GM21390 (cell line): Measurements from ENCODE around the gene ZNF468.
"Not testable (repeated sequence)": the region's sequence is repeated elsewhere in the genome, so short reads cannot be mapped to it uniquely, and the experiment has no call there.

ENCODE experiments used
- ATAC-seq: cut with Tn5 transposase; IDR thresholded peaks from one replicate; pipeline ENCODE4 v1.9.1; 2021; ENCODE audit not compliant: unreplicated experiment

ZNF468 gene

GRCh38 chr19:52829866-52830265, 27.6 kb downstream of the ZNF468 start:
- ATAC-seq, result not testable (repeated sequence)

GRCh38 chr19:52825765-52826164, 31.7 kb downstream of the ZNF468 start:
- ATAC-seq, result no peak

- no peak for ATAC-seq
These were observed 33.7 kb downstream of the ZNF468 start for GRCh38 chr19:52823676-52824075.

GRCh38 chr19:52821204-52821960, 36.0 kb downstream of the ZNF468 start, which contains the start of gene ZNF28:
Gene ZNF28 (minus strand): TSS chr19:52821633. CDS start chr19:52817958, 3,675 bp downstream.
- peak; percentile 91 for ATAC-seq

GRCh38 chr19:52820472-52821203, 36.8 kb downstream of the ZNF468 start:
- ATAC-seq, result not testable (repeated sequence)

DNA sequence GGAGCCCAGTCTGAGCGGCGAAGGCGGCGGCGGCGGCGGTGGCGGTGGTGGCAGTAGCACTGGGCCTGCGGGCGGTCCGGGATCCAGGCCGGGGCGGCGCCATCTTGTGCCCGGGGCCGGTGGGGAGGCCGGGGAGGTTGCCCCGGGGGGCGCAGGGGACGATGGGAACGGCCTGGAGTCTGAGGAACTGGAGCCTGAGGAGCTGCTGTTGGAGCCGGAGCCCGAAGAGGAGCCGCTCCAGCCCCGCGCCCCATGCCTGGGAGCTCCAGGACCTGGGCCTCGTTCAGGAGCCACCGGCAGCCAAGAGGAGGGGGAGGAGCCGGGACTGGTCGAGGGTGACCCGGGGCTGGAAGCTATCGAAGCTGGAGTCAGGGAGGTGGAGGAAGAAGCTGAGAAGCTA, 47.6 kb downstream of the ZNF468 start:
- no peak for ATAC-seq

DNA sequence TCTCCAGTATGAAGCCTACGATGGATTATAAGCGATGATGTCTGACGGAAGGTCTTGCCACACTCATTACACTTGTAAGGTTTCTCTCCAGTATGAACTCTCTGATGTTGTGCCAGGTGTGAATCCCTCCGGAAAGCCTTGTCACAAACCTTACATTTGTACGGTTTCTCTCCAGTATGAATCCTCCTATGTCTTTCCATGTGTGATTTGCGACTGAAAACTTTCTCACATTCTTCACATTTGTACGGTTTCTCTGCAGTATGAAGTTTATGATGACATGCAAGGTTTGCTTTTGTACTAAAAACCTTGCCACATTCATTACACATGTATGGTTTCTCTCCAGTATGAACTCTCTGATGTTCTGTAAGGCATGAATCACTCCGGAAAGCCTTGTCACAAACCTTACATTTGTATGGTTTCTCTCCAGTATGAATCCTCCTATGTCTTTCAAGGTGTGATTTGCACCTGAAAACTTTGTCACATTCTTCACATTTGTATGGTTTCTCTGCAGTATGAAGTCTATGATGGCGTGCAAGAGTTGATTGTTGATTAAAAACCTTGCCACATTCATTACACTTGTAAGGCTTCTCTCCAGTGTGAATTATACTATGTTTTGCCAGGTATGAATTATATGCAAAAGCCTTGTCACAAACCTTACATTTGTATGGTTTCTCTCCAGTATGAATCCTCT, 57.3 kb downstream of the ZNF468 start:
- ATAC-seq, result not testable (repeated sequence)

DNA sequence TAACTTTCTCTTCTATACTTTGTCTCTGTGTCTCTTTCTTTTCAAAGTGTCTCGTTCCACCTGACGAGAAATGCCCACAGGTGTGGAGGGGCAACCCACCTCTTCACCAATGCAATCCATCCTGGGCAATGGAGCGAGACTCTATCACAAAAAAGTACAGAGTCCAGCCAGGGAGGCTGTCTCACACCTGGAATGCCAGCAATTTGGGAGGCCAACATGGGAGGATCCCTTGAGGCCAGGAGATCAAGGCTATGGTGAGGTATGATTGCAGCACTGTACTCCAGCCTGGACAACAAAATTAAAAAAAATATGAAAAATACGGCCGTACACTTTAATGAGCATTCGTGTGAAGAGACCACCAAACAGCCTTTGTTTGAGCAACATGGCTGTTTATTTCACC, 68.0 kb downstream of the ZNF468 start:
- no peak for ATAC-seq
